CD14-positive monocyte (primary cell): ENCODE results near the gene CARD11. TPM values are rescaled to one million over a fixed set of nuclear protein-coding genes. Genes with fewer than 3 reads are reported as not detected.

ENCODE experiments used
- DNase-seq, 3 donors: peaks; one replicate each; pipeline ENCODE4 v3.0.0-alpha.2; 2011 to 2022
- H2AFZ ChIP-seq: 2 replicates; pipeline ENCODE4 v1.6.0; 2012; ENCODE audit warnings: mild to moderate bottlenecking, low read depth, low read length, inconsistent platforms; ENCODE audit not compliant: insufficient read depth, poor library complexity, severe bottlenecking
- H3K27ac ChIP-seq, 2 donors: 1 replicate in 1 of 2; 2 replicates in 1 of 2; pipeline ENCODE4 v1.5.1; 2012 to 2013; ENCODE audit warnings: low read length in 2 of 2, control low read depth in 1 of 2, inconsistent platforms in 1 of 2, low read depth in 1 of 2, mild to moderate bottlenecking in 1 of 2
- H3K27me3 ChIP-seq, 2 donors: one replicate each; pipeline versions ENCODE4 v1.6.0 to v1.6.1; 2011 to 2013; ENCODE audit warnings: low read length in 2 of 2; ENCODE audit not compliant: control insufficient read depth in 2 of 2, insufficient read depth in 2 of 2
- H3K36me3 ChIP-seq, 2 donors: replicated peaks in 1 of 2; 1 replicate in 1 of 2; 2 replicates in 1 of 2; pipeline versions ENCODE4 v1.5.1 to v1.6.1; 2012 to 2013; ENCODE audit warnings: low read length in 2 of 2, control low read depth in 1 of 2, inconsistent platforms in 1 of 2, mild to moderate bottlenecking in 1 of 2; ENCODE audit not compliant: insufficient read depth in 2 of 2, control insufficient read depth in 1 of 2
- H3K4me1 ChIP-seq, 2 donors: 1 replicate in 1 of 2; 2 replicates in 1 of 2; pipeline versions ENCODE4 v1.5.1 to v1.6.1; 2012 to 2013; ENCODE audit warnings: low read length in 2 of 2, control low read depth in 1 of 2, inconsistent platforms in 1 of 2, mild to moderate bottlenecking in 1 of 2, moderate library complexity in 1 of 2; ENCODE audit not compliant: insufficient read depth in 2 of 2, control insufficient read depth in 1 of 2
- H3K4me2 ChIP-seq: replicated peaks from 2 replicates; pipeline ENCODE3; 2012; ENCODE audit warnings: low read length, moderate library complexity, mild to moderate bottlenecking; ENCODE audit not compliant: poor library complexity, severe bottlenecking; ENCODE audit errors: extremely low read depth
- H3K4me3 ChIP-seq, 3 experiments: fragments of 200-600 bp in 1 of 3; sonication (generic) in 1 of 3; replicated peaks in 1 of 3; 1 replicate in 2 of 3; 2 replicates in 1 of 3; pipeline ENCODE4 v1.5.1; 2011 to 2013; ENCODE audit warnings: low read length in 3 of 3, mild to moderate bottlenecking in 3 of 3, control low read depth in 2 of 3, low read depth in 2 of 3, inconsistent platforms in 1 of 3, moderate library complexity in 1 of 3
- H3K79me2 ChIP-seq: 2 replicates; pipeline ENCODE4 v1.6.0; 2012; ENCODE audit warnings: mild to moderate bottlenecking, control low read depth, inconsistent platforms, low read length, moderate library complexity; ENCODE audit not compliant: insufficient read depth
- H3K9ac ChIP-seq: 2 replicates; pipeline ENCODE4 v1.6.0; 2017; ENCODE audit warnings: low read length, mild to moderate bottlenecking; ENCODE audit not compliant: insufficient read depth, poor library complexity, severe bottlenecking
- H3K9me3 ChIP-seq, 2 donors: replicated peaks in 1 of 2; 1 replicate in 1 of 2; 2 replicates in 1 of 2; pipeline versions ENCODE4 v1.5.1 to v1.6.1; 2012 to 2013; ENCODE audit warnings: low read length in 2 of 2, control low read depth in 1 of 2; ENCODE audit not compliant: control insufficient read depth in 1 of 2, insufficient read depth in 1 of 2
- H4K20me1 ChIP-seq: 2 replicates; pipeline ENCODE4 v1.6.0; 2012; ENCODE audit warnings: mild to moderate bottlenecking, low read length, control low read depth, moderate library complexity; ENCODE audit not compliant: insufficient read depth
- H3K27ac Mint-ChIP-seq, 7 donors: one replicate each; pipeline ENCODE4 v1.8.0; 2020; ENCODE audit warnings: mild to moderate bottlenecking in 7 of 7, mixed read lengths in 7 of 7, moderate library complexity in 6 of 7, inconsistent platforms in 2 of 7
- H3K27me3 Mint-ChIP-seq, 3 donors: one replicate each; pipeline ENCODE4 v1.8.0; 2021 to 2022; ENCODE audit warnings: low read depth in 3 of 3, mild to moderate bottlenecking in 3 of 3, mixed read lengths in 3 of 3, moderate library complexity in 3 of 3, inconsistent platforms in 1 of 3
- H3K36me3 Mint-ChIP-seq, 2 donors: one replicate each; pipeline ENCODE4 v1.8.0; 2020; ENCODE audit warnings: mixed read lengths in 2 of 2, inconsistent platforms in 1 of 2, mild to moderate bottlenecking in 1 of 2
- H3K4me1 Mint-ChIP-seq: one replicate; pipeline ENCODE4 v1.8.0; 2020; ENCODE audit warnings: mild to moderate bottlenecking, mixed read lengths
- H3K4me3 Mint-ChIP-seq, 2 donors: one replicate each; pipeline ENCODE4 v1.8.0; 2020; ENCODE audit warnings: mild to moderate bottlenecking in 2 of 2, mixed read lengths in 2 of 2, moderate library complexity in 1 of 2
- H3K9me3 Mint-ChIP-seq, 7 donors: one replicate each; pipeline ENCODE4 v1.8.0; 2020 to 2022; ENCODE audit warnings: mixed read lengths in 7 of 7, mild to moderate bottlenecking in 6 of 7, moderate library complexity in 6 of 7, inconsistent platforms in 2 of 7
- CTCF ChIP-seq: fragments of 200-600 bp; IDR thresholded peaks from one replicate; pipeline ENCODE4 v1.8.0; 2022; ENCODE audit warnings: antibody characterized with exemption, mild to moderate bottlenecking
- WGBS: methylation state at CpG from one replicate; pipeline ENCODE4 v1.1.5; 2013; ENCODE audit warnings: missing lambda C conversion rate; ENCODE audit not compliant: insufficient coverage; 5-methylcytosine and 5-hydroxymethylcytosine counted together
- intact Hi-C, 2 donors: fragments of 100-400 bp; cut with micrococcal nuclease; formaldehyde crosslinking; loops; one replicate each; pipeline versions ENCODE4 v1.15.0 to v1.15.1; 2023
- polyA plus RNA-seq, 3 donors: library from polyadenylated mRNA; depleted of rRNA in 1 of 3; unstranded in 2 of 3; stranded (reverse) in 1 of 3; fragments of 300-500 nt in 2 of 3; fragments of >200 nt in 1 of 3; fragmentation: Illumina TruSeq in 2 of 3; gene quantifications; 1 replicate in 2 of 3; 2 replicates in 1 of 3; pipeline ENCODE4 v1.2.3, GENCODE V29; 2012 to 2021

The CARD11 gene
- polyA plus RNA-seq, 3 donors, result 0.04 to 0.17 TPM; not detected in 1

- Mint-ChIP-seq H3K36me3 (no peaks in the 10 kb centered on the region), H3K9me3 (peaks cover 0 to 2% (median 0%) of the 10 kb centered on the region in 7 donors), H3K27ac (no peak overlapping the region), H3K4me1 (no peaks in the 10 kb centered on the region), H3K4me3 (no peak overlapping the region), H3K27me3 (peaks cover 0 to 8% (median 3%) of the 10 kb centered on the region in 3 donors)
- DNase-seq, result no peak
- Histone ChIP-seq H3K79me2 (no peaks in the 10 kb centered on the region), H3K9me3 (no peaks in the 10 kb centered on the region), H3K4me1 (no peaks in the 10 kb centered on the region), H3K4me2 (no peak overlapping the region), H4K20me1 (no peaks in the 10 kb centered on the region), H3K4me3 (no peak overlapping the region), H3K9ac (no peak overlapping the region), H3K27ac (no peak overlapping the region), H3K36me3 (no peaks in the 10 kb centered on the region), H2AFZ (no peak overlapping the region), H3K27me3 (no peaks in the 10 kb centered on the region)
- WGBS, result 69% methylated on average over 8 of the region's 12 CpGs
- intact Hi-C loops, result no loop called here
- TF ChIP-seq CTCF, result no peak
Measured at GRCh38 chr7:3033581-3033980, 10.1 kb downstream of the CARD11 start.

- H3K79me2 ChIP-seq, result no peaks in the 10 kb centered on the region
- Mint-ChIP-seq H3K4me3 (no peak overlapping the region), H3K36me3 (no peaks in the 10 kb centered on the region), H3K27ac (no peak overlapping the region), H3K27me3 (peaks cover 0 to 8% (median 4%) of the 10 kb centered on the region in 3 donors), H3K9me3 (peaks cover 0 to 2% (median 0%) of the 10 kb centered on the region in 7 donors), H3K4me1 (peaks cover 2% of the 10 kb centered on the region)
- H3K4me2 ChIP-seq, result no peak overlapping the region
- no peak overlapping the region for H3K4me3 ChIP-seq
- H3K9ac ChIP-seq, result no peak overlapping the region
- H4K20me1 ChIP-seq, result no peaks in the 10 kb centered on the region
- no peak for TF ChIP-seq CTCF
- no peaks in the 10 kb centered on the region for H3K27me3 ChIP-seq
- no peak overlapping the region for H3K27ac ChIP-seq
- no peak for DNase-seq
- H3K9me3 ChIP-seq, result no peaks in the 10 kb centered on the region
- no peaks in the 10 kb centered on the region for H3K4me1 ChIP-seq
- whole genome bisulfite sequencing, result 74% methylated on average over 6 of the region's 7 CpGs
- no peaks in the 10 kb centered on the region for H3K36me3 ChIP-seq
- intact Hi-C loops, result no loop called here
- H2AFZ ChIP-seq, result no peak overlapping the region
Measured at GRCh38 chr7:3033136-3033535, 10.5 kb downstream of the CARD11 start.
